GM18499 (cell line): ENCODE data around the gene GPC6.

Source experiments
- ATAC-seq: cut with Tn5 transposase; IDR thresholded peaks from one replicate; pipeline ENCODE4 v1.9.1; 2021; ENCODE audit warnings: moderate number of reproducible peaks; ENCODE audit not compliant: insufficient read depth, unreplicated experiment

GPC6 gene

GRCh38 chr13:93789058-93789457, 562.5 kb downstream of the GPC6 start:
- ATAC-seq, result no peak

DNA sequence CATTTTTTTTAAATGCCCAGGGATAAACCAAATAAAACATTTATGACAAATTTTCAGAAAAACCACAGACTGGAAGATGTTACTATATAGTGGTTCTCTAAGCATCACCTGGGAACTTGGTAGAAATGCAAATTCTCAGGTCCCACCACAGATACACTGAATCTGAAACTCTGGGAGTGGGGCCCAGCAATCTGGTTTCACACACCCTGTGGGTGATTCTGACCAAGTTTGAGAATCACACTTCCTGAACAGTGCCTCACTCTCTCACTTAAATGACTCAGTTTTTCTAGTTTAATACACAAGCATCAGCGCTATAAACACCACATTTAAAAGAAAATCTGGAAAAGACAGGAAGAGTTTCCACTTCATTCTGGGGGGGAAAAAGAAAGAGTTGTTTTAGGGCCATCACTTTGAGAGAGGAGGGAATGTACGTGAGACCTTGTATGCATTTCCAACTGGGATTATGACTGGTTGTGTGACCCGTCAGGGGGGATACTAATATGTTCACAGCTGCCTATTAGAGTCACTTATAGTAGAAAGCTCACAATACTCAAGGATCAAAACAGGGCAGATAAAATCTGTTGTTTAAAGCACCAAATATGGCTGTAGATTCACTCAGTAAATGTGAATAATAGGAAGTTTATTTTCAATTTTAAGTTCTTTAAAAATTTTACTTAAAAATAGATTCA, 567.7 kb downstream of the GPC6 start:
- ATAC-seq, result peak; percentile 94

DNA sequence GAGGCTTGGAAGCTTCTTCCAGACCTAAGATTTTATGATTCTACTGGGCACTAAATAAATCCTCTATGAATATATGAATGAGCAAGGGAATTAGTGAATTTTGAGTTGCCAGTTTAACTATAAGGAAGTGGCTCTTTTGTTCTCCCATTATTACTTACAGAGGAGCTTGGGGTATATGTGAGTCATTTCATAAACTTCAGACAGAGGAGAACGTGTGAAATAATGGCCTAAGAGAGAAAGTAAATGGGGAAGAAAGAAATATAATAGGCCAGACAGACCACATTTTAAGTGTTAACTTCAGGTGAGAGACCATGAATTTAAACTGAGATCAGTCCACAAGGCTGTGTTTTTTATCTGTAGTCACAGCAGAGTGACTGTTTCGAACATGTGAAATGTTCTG, 570.9 kb downstream of the GPC6 start:
- peak; percentile 49 for ATAC-seq

- no peak for ATAC-seq
Observed at GRCh38 chr13:93800342-93800741, 573.7 kb downstream of the GPC6 start.

GRCh38 chr13:93805736-93806135, 579.1 kb downstream of the GPC6 start:
- no peak for ATAC-seq

DNA sequence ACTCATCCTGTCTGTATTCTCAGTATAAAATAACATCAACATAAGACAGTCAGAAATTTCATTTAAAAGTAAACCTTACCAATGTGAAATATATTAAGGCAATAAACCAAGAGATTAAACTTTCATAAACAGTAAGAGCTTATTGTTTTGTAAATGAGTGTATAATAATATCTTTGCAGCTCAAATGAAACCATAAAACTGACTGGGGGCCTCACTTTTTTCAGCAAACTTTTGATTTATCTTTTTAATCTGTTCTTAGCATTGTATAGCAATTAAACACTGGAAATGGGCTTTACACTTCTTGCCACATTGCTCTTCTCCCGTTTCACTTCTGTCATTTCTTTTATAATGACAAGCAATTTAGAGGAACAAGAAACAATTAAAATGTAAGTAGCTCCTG, 580.3 kb downstream of the GPC6 start:
- ATAC-seq, result no peak

GRCh38 chr13:93810264-93810663, 583.7 kb downstream of the GPC6 start:
- ATAC-seq, result no peak

DNA sequence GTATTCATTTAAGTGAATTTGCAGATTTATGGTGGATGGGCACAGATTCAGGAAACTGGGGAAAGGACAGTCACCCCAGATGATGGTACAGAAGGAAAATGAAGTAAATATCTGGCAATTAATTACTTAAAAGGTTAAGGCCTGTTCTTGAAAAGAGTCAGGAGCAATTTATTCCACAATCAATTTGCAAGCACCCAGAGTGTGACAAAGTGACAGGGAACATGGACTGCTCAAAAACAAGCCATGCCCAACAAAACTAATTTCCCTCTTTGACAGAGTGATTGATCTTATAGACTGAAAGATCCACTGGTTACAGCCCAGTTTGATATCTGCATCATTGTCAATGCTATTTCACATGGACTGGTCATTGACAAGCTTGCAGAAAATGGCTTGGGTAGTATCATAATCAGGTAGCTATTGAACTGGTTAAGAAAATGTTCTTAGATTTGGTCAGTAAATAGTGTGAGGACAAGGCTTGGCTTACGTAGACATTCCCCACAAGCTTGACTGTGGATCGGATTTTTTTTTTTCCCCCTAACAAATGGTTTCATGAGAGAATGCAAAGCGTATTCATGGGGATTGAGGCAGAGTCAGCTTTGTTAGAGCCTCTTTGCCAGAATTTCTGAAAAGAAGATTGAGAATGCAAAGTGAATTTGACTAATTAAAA, 584.6 kb downstream of the GPC6 start:
- ATAC-seq, result no peak

GRCh38 chr13:93811738-93812112, 585.1 kb downstream of the GPC6 start:
- ATAC-seq, result no peak

DNA sequence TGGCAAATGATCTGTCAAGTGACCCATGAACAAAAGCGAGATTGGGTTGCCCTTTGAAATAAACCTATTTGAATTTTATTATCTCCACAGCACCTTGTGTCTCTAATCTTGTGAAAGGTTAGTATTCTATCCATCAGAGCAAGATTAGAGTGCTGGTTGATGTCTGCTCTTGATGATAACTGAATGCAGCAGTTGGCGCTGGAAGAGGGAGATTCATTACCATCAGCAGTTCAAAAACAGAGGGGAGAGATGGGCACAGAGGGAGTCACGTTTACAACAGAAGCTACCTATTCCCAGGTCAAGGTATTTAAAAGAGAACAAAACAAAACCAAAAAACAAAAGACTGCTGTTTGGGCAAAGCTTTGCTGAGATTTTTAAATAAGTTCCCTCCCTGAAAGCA, 588.1 kb downstream of the GPC6 start:
- no peak for ATAC-seq

GRCh38 chr13:93818345-93818744, 591.7 kb downstream of the GPC6 start:
- ATAC-seq, result no peak

GRCh38 chr13:93819331-93819890, 592.8 kb downstream of the GPC6 start:
- no peak for ATAC-seq

- ATAC-seq, result no peak
Observed at GRCh38 chr13:93824286-93824685, 597.7 kb downstream of the GPC6 start.

DNA sequence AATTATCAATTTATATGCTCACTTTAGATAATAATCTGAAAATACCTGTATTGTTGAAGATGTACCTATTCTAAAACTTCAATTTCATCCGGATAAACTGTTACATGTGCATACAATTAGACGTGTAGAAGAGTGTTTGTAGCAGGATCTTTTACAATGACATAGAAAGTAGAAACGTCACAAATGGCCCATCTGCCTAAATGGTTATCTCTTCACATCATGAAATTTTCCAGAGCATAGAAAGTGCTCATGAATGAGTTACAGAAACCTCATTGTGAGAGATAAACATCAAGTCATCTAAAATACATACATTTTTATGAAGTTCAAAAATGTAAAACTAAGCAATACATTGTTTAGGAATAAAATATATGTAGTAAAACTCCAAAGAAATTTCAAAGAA, 607.4 kb downstream of the GPC6 start:
- ATAC-seq, result no peak

GRCh38 chr13:93843082-93843481, 616.5 kb downstream of the GPC6 start:
- ATAC-seq, result no peak

DNA sequence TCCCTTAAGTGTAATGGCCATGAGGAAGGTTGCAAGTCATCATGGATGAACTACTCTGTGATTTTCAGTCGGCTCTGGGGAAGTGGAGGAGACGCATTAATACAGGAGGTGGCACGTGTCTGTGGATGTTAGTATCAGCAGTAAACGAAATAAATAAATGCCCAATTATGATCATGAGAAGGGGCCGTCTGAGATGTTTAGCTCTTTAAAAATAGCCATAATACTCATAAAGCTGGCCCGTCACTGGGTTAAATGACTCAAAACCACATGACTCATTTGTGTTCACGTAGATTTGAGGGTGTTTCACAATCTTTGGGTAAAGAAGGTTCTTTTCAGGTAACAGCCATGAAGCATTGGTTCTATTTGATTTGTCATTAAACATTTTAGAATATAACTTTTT, 620.6 kb downstream of the GPC6 start:
- ATAC-seq, result no peak

DNA sequence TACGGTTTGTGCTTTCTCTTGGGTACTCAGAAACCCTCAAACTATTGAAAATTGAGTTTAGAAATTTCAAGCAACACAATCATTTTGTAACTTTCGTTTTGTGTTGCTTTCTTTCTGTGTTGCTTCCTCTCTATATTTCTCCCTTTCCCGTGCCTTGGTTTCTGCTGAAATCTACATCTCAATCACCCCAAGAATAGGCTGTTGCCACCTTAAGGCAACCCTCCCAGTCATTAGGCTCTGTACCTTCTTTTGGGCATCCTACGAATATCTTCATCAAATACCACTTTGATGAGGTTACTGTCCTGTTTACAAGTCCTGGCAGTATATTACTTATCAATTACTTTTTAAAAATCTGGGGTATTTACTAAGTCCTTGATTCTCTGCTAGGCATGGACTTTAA, 621.6 kb downstream of the GPC6 start:
- ATAC-seq, result no peak

- no peak for ATAC-seq
Observed at GRCh38 chr13:93851236-93851635, 624.6 kb downstream of the GPC6 start.

DNA sequence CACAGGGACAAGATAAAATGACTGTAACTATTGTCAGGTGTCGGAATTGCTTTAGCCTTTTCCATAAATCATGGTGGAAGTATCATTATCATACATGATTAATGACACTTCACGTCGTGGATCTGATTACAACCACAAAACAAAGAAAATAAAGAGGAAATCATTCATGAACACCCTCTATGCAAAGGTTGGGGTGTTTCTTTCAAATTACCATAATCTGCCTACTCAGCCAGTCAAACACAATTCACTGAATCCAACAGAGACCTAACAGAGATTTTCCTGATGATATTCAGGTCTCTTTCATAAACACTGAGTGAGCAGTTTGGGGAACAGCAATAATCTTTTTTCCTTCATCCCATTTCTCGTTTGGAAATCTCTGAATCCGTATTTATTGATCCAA, 627.3 kb downstream of the GPC6 start:
- ATAC-seq, result no peak

- no peak for ATAC-seq
Observed at GRCh38 chr13:93857126-93857525, 630.5 kb downstream of the GPC6 start.

DNA sequence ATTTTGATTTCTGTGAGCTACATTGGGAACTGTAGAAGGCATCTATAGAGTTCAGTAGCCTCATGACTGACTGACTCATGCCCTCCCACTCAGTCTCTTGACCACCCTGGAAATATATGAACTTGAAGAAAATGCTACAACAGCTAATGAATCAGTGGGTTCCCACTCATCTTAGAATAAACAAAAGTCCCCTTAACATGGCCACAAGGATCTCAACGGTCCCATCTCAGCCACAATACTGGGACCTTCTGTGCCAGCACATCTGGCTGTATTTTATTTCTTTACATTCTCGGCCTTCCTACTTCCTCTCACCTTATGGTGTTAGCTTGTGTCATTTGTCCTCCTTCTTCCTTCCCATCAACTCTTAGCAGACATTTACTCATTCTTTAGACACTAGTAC, 633.1 kb downstream of the GPC6 start:
- ATAC-seq, result no peak

GRCh38 chr13:93861818-93862217, 635.2 kb downstream of the GPC6 start:
- no peak for ATAC-seq
